ENCODE measurements around the gene APP.

The APP gene

GRCh38 chr21:26144031-26144430 lies 26.5 kb downstream of the APP start:
- H2AFZ ChIP-seq (ENCODE audit: low read depth, low read length) = no peak overlapping the region
- no peaks in the 10 kb centered on the region for H3K9me3 ChIP-seq (ENCODE audit: insufficient read depth, low read length, severe bottlenecking)
- no peak for TF ChIP-seq CTCF (IDR thresholded peaks at IDR 0.05; ENCODE audit: borderline replicate concordance, extremely low read depth, low read length, poor library complexity, severe bottlenecking)
- TF ChIP-seq EZH2 (IDR thresholded peaks at IDR 0.05; ENCODE audit: borderline replicate concordance, low read depth, low read length, severe bottlenecking) = no peak
- no peaks in the 10 kb centered on the region for H3K27me3 ChIP-seq (ENCODE audit: insufficient read depth, low read length, poor library complexity)
- ATAC-seq (ENCODE audit: insufficient read depth, low read depth) = peak; percentile 25; the same call in 2 of the 3 replicates
- H3K4me2 ChIP-seq (ENCODE audit: insufficient read depth, low read length) = no peak overlapping the region
- H3K79me2 ChIP-seq (ENCODE audit: insufficient read depth, low read length) = no peaks in the 10 kb centered on the region
- H3K9ac ChIP-seq (ENCODE audit: low read depth, low read length) = no peak overlapping the region
- H3K36me3 ChIP-seq (ENCODE audit: insufficient read depth, low read length) = no peaks in the 10 kb centered on the region
- no peaks in the 10 kb centered on the region for H4K20me1 ChIP-seq (ENCODE audit: insufficient read depth, low read length)
- peak overlapping the region; percentile 10 for H3K27ac ChIP-seq (ENCODE audit: low read length)
- peaks cover 64% of the 10 kb centered on the region for H3K4me1 ChIP-seq (ENCODE audit: insufficient read depth, low read length)
- peak; percentile 56 for DNase-seq
- no peak overlapping the region for H3K4me3 ChIP-seq (ENCODE audit: low read depth in 1 of 2, low read length in 2 of 2)

GRCh38 chr21:26142363-26142762 lies 28.2 kb downstream of the APP start:
- H3K27ac ChIP-seq (ENCODE audit: low read length) = peak overlapping the region; percentile 25; the same call in 1 of the 2 replicates
- H3K79me2 ChIP-seq (ENCODE audit: insufficient read depth, low read length) = no peaks in the 10 kb centered on the region
- no peaks in the 10 kb centered on the region for H3K36me3 ChIP-seq (ENCODE audit: insufficient read depth, low read length)
- no peak overlapping the region; the same call in 1 of the 2 replicates for H3K4me2 ChIP-seq (ENCODE audit: insufficient read depth, low read length)
- DNase-seq = no peak
- H3K9ac ChIP-seq (ENCODE audit: low read depth, low read length) = no peak overlapping the region
- H2AFZ ChIP-seq (ENCODE audit: low read depth, low read length) = no peak overlapping the region
- H3K27me3 ChIP-seq (ENCODE audit: insufficient read depth, low read length, poor library complexity) = no peaks in the 10 kb centered on the region
- TF ChIP-seq CTCF (IDR thresholded peaks at IDR 0.05; ENCODE audit: borderline replicate concordance, extremely low read depth, low read length, poor library complexity, severe bottlenecking) = no peak
- TF ChIP-seq EZH2 (IDR thresholded peaks at IDR 0.05; ENCODE audit: borderline replicate concordance, low read depth, low read length, severe bottlenecking) = no peak
- no peaks in the 10 kb centered on the region for H4K20me1 ChIP-seq (ENCODE audit: insufficient read depth, low read length)
- H3K9me3 ChIP-seq (ENCODE audit: insufficient read depth, low read length, severe bottlenecking) = no peaks in the 10 kb centered on the region
- H3K4me3 ChIP-seq (ENCODE audit: low read depth in 1 of 2, low read length in 2 of 2) = no peak overlapping the region
- peaks cover 54% of the 10 kb centered on the region for H3K4me1 ChIP-seq (ENCODE audit: insufficient read depth, low read length)
- no peak for ATAC-seq (ENCODE audit: insufficient read depth, low read depth)

- Histone ChIP-seq H3K36me3 (ENCODE audit: insufficient read depth, low read length) (no peaks in the 10 kb centered on the region), H3K9me3 (ENCODE audit: insufficient read depth, low read length, severe bottlenecking) (no peaks in the 10 kb centered on the region), H3K4me2 (ENCODE audit: insufficient read depth, low read length) (no peak overlapping the region), H2AFZ (ENCODE audit: low read depth, low read length) (no peak overlapping the region), H3K4me3 (ENCODE audit: low read depth in 1 of 2, low read length in 2 of 2) (no peak overlapping the region), H4K20me1 (ENCODE audit: insufficient read depth, low read length) (no peaks in the 10 kb centered on the region), H3K79me2 (ENCODE audit: insufficient read depth, low read length) (no peaks in the 10 kb centered on the region), H3K9ac (ENCODE audit: low read depth, low read length) (no peak overlapping the region), H3K4me1 (ENCODE audit: insufficient read depth, low read length) (peaks cover 53% of the 10 kb centered on the region), H3K27me3 (ENCODE audit: insufficient read depth, low read length, poor library complexity) (no peaks in the 10 kb centered on the region), H3K27ac (ENCODE audit: low read length) (no peak overlapping the region)
- ATAC-seq (ENCODE audit: insufficient read depth, low read depth) (no peak), DNase-seq (no peak)
- TF ChIP-seq CTCF (IDR thresholded peaks at IDR 0.05; ENCODE audit: borderline replicate concordance, extremely low read depth, low read length, poor library complexity, severe bottlenecking) = no peak
- no peak for TF ChIP-seq EZH2 (IDR thresholded peaks at IDR 0.05; ENCODE audit: borderline replicate concordance, low read depth, low read length, severe bottlenecking)
Observed at GRCh38 chr21:26140926-26141325, 29.6 kb downstream of the APP start.

GRCh38 chr21:26140164-26140579 lies 30.4 kb downstream of the APP start:
- Histone ChIP-seq H3K9ac (ENCODE audit: low read depth, low read length) (no peak overlapping the region), H2AFZ (ENCODE audit: low read depth, low read length) (no peak overlapping the region), H3K27me3 (ENCODE audit: insufficient read depth, low read length, poor library complexity) (no peaks in the 10 kb centered on the region), H4K20me1 (ENCODE audit: insufficient read depth, low read length) (no peaks in the 10 kb centered on the region), H3K79me2 (ENCODE audit: insufficient read depth, low read length) (peaks cover 4% of the 10 kb centered on the region; the same call in 1 of the 2 replicates), H3K4me3 (ENCODE audit: low read depth in 1 of 2, low read length in 2 of 2) (no peak overlapping the region), H3K27ac (ENCODE audit: low read length) (peak overlapping the region; percentile 32; the same call in 1 of the 2 replicates), H3K4me2 (ENCODE audit: insufficient read depth, low read length) (no peak overlapping the region), H3K4me1 (ENCODE audit: insufficient read depth, low read length) (peaks cover 53% of the 10 kb centered on the region), H3K9me3 (ENCODE audit: insufficient read depth, low read length, severe bottlenecking) (no peaks in the 10 kb centered on the region), H3K36me3 (ENCODE audit: insufficient read depth, low read length) (no peaks in the 10 kb centered on the region)
- DNase-seq = no peak
- TF ChIP-seq EZH2 (IDR thresholded peaks at IDR 0.05; ENCODE audit: borderline replicate concordance, low read depth, low read length, severe bottlenecking) (no peak), CTCF (IDR thresholded peaks at IDR 0.05; ENCODE audit: borderline replicate concordance, extremely low read depth, low read length, poor library complexity, severe bottlenecking) (no peak)
- no peak for ATAC-seq (ENCODE audit: insufficient read depth, low read depth)
